ENCODE results near the gene MYO16. TPM values are rescaled to one million over a fixed set of nuclear protein-coding genes. Genes with fewer than 3 reads are reported as not detected.

Gene MYO16
- total RNA-seq, 2 experiments from 2014 or later, result not detected

DNA sequence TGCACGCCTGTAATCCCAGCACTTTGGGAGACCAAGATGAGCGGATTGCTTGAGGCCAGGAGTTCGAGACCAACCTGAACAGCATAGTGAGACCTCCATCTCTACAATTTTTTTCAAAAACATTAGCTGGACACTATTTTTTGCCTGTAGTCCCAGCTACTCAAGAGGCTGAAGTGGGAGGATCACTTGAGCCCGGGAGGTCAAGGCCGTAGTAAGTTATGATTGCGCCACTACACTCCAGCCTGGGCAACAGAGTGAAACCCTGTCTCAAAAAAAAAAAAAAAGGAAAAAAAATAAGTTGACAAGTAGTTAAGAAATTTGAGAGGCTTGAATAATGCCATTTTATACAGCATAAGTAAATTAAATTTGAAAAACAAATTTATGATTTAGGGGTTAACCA, 330.6 kb downstream of the MYO16 start:
- Mint-ChIP-seq H3K4me3 (no peak overlapping the region), H3K4me1 (ENCODE audit: low read depth) (no peaks in the 10 kb centered on the region), H3K27me3 (ENCODE audit: low read depth) (peaks cover 11% of the 10 kb centered on the region), H3K27ac (no peak overlapping the region), H3K9me3 (no peaks in the 10 kb centered on the region), H3K36me3 (ENCODE audit: low read depth) (no peaks in the 10 kb centered on the region)
- no peak for DNase-seq
- CTCF ChIA-PET, result interaction anchor here (2.8 kb wide), 1 partner anchor 45 kb away, joined by 16 read pairs; no protein-coding TSS in a partner anchor
- intact Hi-C loops (cut with micrococcal nuclease), result loop anchor here (2.0 to 10.0 kb wide), 6 partner anchors 45 to 1452 kb away; no protein-coding TSS in a partner anchor

- Mint-ChIP-seq H3K27me3 (ENCODE audit: low read depth) (peaks cover 4% of the 10 kb centered on the region), H3K4me3 (no peak overlapping the region), H3K27ac (no peak overlapping the region), H3K36me3 (ENCODE audit: low read depth) (no peaks in the 10 kb centered on the region), H3K9me3 (no peaks in the 10 kb centered on the region), H3K4me1 (ENCODE audit: low read depth) (no peaks in the 10 kb centered on the region)
- intact Hi-C loops (cut with micrococcal nuclease), result loop anchor here (1.0 to 10.0 kb wide), 8 partner anchors 47 to 1451 kb away; no protein-coding TSS in a partner anchor
- DNase-seq, result no peak
- CTCF ChIA-PET, result interaction anchor here (0.6 to 2.8 kb wide), 9 partner anchors 11 to 828 kb away, joined by 3 to 16 read pairs (median 3); no protein-coding TSS in a partner anchor
These were observed 332.2 kb downstream of the MYO16 start for GRCh38 chr13:108961542-108962125.

DNA sequence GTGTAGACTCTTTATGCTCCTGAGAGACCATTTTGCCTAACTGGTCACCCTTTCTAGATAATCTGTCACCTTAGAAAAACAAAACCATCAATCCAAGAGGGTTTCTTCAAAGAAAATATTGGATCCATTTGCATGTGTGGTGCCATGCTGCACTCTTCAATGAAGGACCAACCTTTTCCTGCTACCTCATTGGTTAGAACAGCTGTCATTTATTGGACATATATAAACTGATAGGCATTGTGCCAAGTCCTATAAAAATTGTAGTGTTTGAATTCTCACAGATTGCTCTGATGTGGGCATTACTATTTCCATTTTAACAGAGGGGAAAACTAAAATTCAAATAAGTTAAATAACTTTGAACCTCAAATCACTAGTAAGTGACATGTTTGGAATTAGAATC, 333.2 kb downstream of the MYO16 start:
- intact Hi-C loops (cut with micrococcal nuclease), result loop anchor here (5.0 to 10.0 kb wide), 5 partner anchors 185 to 1450 kb away; no protein-coding TSS in a partner anchor
- no peak for DNase-seq
- H3K9me3 Mint-ChIP-seq, result no peaks in the 10 kb centered on the region

GRCh38 chr13:108963276-108963810, 333.9 kb downstream of the MYO16 start:
- Mint-ChIP-seq H3K9me3 (no peaks in the 10 kb centered on the region), H3K4me3 (no peak overlapping the region), H3K36me3 (ENCODE audit: low read depth) (no peaks in the 10 kb centered on the region), H3K27me3 (ENCODE audit: low read depth) (peaks cover 2% of the 10 kb centered on the region), H3K27ac (no peak overlapping the region), H3K4me1 (ENCODE audit: low read depth) (no peaks in the 10 kb centered on the region)
- intact Hi-C loops (cut with micrococcal nuclease), result loop anchor here (5.0 to 10.0 kb wide), 5 partner anchors 184 to 1449 kb away; no protein-coding TSS in a partner anchor
- DNase-seq, result no peak
- CTCF ChIA-PET, result no interaction called here

More for the DNA sequence above, 333.2 kb downstream of the MYO16 start:
- Mint-ChIP-seq H3K27ac (no peak overlapping the region), H3K27me3 (ENCODE audit: low read depth) (peaks cover 2% of the 10 kb centered on the region), H3K4me3 (no peak overlapping the region), H3K36me3 (ENCODE audit: low read depth) (no peaks in the 10 kb centered on the region), H3K4me1 (ENCODE audit: low read depth) (no peaks in the 10 kb centered on the region)
- CTCF ChIA-PET, result no interaction called here

GRCh38 chr13:108963846-108964600, 334.6 kb downstream of the MYO16 start:
- Mint-ChIP-seq H3K4me3 (no peak overlapping the region), H3K9me3 (no peaks in the 10 kb centered on the region), H3K27me3 (ENCODE audit: low read depth) (peaks cover 2% of the 10 kb centered on the region), H3K36me3 (ENCODE audit: low read depth) (no peaks in the 10 kb centered on the region), H3K4me1 (ENCODE audit: low read depth) (no peaks in the 10 kb centered on the region), H3K27ac (no peak overlapping the region)
- no peak for DNase-seq
- intact Hi-C loops (cut with micrococcal nuclease), result loop anchor here (5.0 to 10.0 kb wide), 5 partner anchors 183 to 1448 kb away; no protein-coding TSS in a partner anchor
- CTCF ChIA-PET, result no interaction called here

DNA sequence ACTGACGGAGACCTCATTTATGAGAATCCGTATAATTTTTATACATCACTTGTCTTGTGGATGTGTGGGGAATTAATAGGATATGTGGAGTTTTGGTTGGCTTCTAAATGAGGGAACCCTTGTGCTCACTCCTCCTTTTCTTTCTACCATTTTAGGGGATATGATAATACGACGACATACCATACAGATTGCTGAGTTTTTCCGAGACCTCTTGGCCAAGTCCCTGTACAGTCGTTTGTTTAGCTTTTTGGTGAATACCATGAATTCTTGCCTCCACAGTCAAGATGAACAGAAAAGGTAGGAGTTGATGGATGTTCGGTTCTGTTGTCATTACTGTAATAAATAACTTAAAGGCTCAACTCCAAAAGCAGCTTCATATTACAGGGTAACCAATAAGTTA, 335.2 kb downstream of the MYO16 start:
- Mint-ChIP-seq H3K4me3 (no peak overlapping the region), H3K27ac (no peak overlapping the region), H3K36me3 (ENCODE audit: low read depth) (no peaks in the 10 kb centered on the region), H3K27me3 (ENCODE audit: low read depth) (peaks cover 2% of the 10 kb centered on the region), H3K9me3 (no peaks in the 10 kb centered on the region), H3K4me1 (ENCODE audit: low read depth) (no peaks in the 10 kb centered on the region)
- no peak for DNase-seq
- CTCF ChIA-PET, result no interaction called here
- intact Hi-C loops (cut with micrococcal nuclease), result loop anchor here (5.0 to 10.0 kb wide), 5 partner anchors 183 to 1448 kb away; no protein-coding TSS in a partner anchor

DNA sequence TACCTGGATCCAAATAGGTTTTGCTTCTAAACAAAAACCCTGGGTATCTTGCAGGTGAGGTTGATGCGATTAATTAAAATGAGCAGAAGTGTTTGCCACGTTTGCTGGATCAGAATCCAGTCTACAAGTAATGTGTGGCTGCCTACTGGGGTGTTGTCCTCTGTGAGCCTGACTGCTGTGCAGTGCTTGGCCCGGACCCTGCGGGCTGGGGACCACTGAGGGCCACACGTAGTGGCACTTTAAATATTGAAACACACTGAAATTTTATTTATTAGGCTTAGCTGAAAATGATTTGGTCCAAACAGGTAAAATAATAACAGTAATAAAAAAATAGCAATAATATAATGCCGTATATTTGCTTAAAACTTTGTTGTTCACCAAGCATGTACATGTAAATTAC, 338.0 kb downstream of the MYO16 start:
- no peak overlapping the region for H3K27ac Mint-ChIP-seq
- H3K27me3 Mint-ChIP-seq (ENCODE audit: low read depth), result no peaks in the 10 kb centered on the region
- intact Hi-C loops (cut with micrococcal nuclease), result loop anchor here (10.0 kb wide), 3 partner anchors 647 to 1257 kb away; no protein-coding TSS in a partner anchor
- no peaks in the 10 kb centered on the region for H3K9me3 Mint-ChIP-seq
- no peak for DNase-seq
- no peaks in the 10 kb centered on the region for H3K4me1 Mint-ChIP-seq (ENCODE audit: low read depth)
- no peaks in the 10 kb centered on the region for H3K36me3 Mint-ChIP-seq (ENCODE audit: low read depth)
- no peak overlapping the region for H3K4me3 Mint-ChIP-seq
- CTCF ChIA-PET, result no interaction called here

DNA sequence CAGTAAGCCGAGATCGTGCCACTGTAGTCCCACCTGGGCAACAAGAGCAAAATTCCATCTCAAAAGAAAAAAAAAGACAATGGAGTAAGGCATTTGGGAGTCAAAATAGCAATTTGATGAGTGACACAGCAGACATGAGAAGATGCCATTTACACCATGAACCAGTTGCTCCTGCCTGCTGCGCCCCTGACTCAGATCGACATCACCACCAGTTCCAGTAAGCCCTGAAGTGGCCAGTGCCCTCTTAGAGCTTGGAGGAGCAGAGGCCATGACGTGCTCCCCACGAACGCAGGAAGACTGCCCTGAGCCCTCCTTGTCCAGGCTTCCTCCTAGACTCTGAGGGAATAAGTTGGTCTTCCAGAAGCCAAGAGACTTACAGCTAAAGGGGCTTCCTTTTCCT, 339.2 kb downstream of the MYO16 start:
- intact Hi-C loops (cut with micrococcal nuclease), result loop anchor here (10.0 kb wide), 3 partner anchors 646 to 1256 kb away; no protein-coding TSS in a partner anchor

GRCh38 chr13:108974686-108975085, 345.3 kb downstream of the MYO16 start:
- Mint-ChIP-seq H3K27ac (no peak overlapping the region), H3K27me3 (ENCODE audit: low read depth) (peaks cover 11% of the 10 kb centered on the region), H3K36me3 (ENCODE audit: low read depth) (no peaks in the 10 kb centered on the region), H3K4me1 (ENCODE audit: low read depth) (no peaks in the 10 kb centered on the region), H3K9me3 (no peaks in the 10 kb centered on the region), H3K4me3 (no peak overlapping the region)
- CTCF ChIA-PET, result interaction anchor here (0.7 kb wide), 1 partner anchor 44 kb away, joined by 3 read pairs; no protein-coding TSS in a partner anchor
- intact Hi-C loops (cut with micrococcal nuclease), result no loop called here
- DNase-seq, result no peak

More for the DNA sequence above, 339.2 kb downstream of the MYO16 start:
- DNase-seq, result no peak
- no peak overlapping the region for H3K27ac Mint-ChIP-seq
- no peaks in the 10 kb centered on the region for H3K9me3 Mint-ChIP-seq
- H3K4me1 Mint-ChIP-seq (ENCODE audit: low read depth), result no peaks in the 10 kb centered on the region
- H3K27me3 Mint-ChIP-seq (ENCODE audit: low read depth), result no peaks in the 10 kb centered on the region
- CTCF ChIA-PET, result no interaction called here
- no peaks in the 10 kb centered on the region for H3K36me3 Mint-ChIP-seq (ENCODE audit: low read depth)
- H3K4me3 Mint-ChIP-seq, result no peak overlapping the region

- Mint-ChIP-seq H3K4me1 (ENCODE audit: low read depth) (no peaks in the 10 kb centered on the region), H3K4me3 (no peak overlapping the region), H3K9me3 (no peaks in the 10 kb centered on the region), H3K27me3 (ENCODE audit: low read depth) (peaks cover 20% of the 10 kb centered on the region), H3K27ac (no peak overlapping the region), H3K36me3 (ENCODE audit: low read depth) (no peaks in the 10 kb centered on the region)
- intact Hi-C loops (cut with micrococcal nuclease), result no loop called here
- CTCF ChIA-PET, result no interaction called here
- DNase-seq, result no peak
These were observed 350.8 kb downstream of the MYO16 start for GRCh38 chr13:108980237-108980636.

DNA sequence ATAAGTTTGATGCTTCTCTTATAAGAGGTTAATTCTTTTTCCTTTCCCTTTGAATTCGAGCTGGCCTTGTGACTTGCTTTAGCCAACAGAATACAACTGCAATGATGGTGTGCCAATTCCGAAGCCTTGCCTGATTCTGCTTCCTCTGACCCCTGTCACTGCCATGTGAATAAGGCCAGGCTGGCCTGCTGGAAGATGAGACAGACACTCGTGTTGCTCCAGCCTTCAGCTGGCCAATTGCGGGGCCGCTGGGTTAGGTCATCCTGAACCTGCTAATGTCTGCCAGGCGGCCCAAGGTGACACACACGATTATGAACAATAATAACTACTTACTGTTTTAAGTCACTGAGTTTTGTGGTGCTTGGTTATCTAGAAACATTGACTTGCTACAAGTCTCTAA, 352.0 kb downstream of the MYO16 start:
- peaks cover 2% of the 10 kb centered on the region for H3K9me3 Mint-ChIP-seq
- no peaks in the 10 kb centered on the region for H3K36me3 Mint-ChIP-seq (ENCODE audit: low read depth)
- peaks cover 19% of the 10 kb centered on the region for H3K27me3 Mint-ChIP-seq (ENCODE audit: low read depth)
- intact Hi-C loops (cut with micrococcal nuclease), result no loop called here
- CTCF ChIA-PET, result interaction anchor here (0.6 kb wide), 1 partner anchor 260 kb away, joined by 3 read pairs; no protein-coding TSS in a partner anchor
- no peak overlapping the region for H3K27ac Mint-ChIP-seq
- DNase-seq, result no peak
- no peak overlapping the region for H3K4me3 Mint-ChIP-seq
- H3K4me1 Mint-ChIP-seq (ENCODE audit: low read depth), result no peaks in the 10 kb centered on the region

- no peak overlapping the region for H3K27ac Mint-ChIP-seq
- peaks cover 14% of the 10 kb centered on the region for H3K27me3 Mint-ChIP-seq (ENCODE audit: low read depth)
These were observed 353.9 kb downstream of the MYO16 start for GRCh38 chr13:108983273-108983672.

More at GRCh38 chr13:108983273-108983672, 353.9 kb downstream of the MYO16 start:
- Mint-ChIP-seq H3K4me1 (ENCODE audit: low read depth) (no peaks in the 10 kb centered on the region), H3K4me3 (no peak overlapping the region), H3K36me3 (ENCODE audit: low read depth) (no peaks in the 10 kb centered on the region), H3K9me3 (peaks cover 2% of the 10 kb centered on the region)
- no peak for DNase-seq
- intact Hi-C loops (cut with micrococcal nuclease), result no loop called here
- CTCF ChIA-PET, result no interaction called here
